ENCODE results near the gene PRKCA.

Gene PRKCA

DNA sequence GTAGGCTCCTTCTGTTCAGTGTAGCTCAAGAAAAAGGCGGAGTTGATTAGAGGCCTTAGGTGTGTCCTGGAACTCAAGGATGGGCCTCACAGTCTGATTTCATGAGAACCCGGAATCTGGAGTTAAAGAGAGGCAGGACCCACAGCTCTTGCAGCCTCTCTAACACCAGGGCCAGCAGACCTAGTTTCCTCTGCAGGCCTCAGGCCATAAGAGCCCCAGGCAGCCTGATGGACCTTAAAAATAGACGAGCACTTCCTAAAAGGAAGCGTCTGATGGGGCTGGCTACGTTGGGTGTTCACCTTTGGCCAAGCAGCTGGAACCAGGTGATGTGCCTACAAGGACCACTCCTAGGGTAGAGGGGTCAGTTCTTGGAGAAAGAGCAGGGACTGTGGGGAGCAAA, 540.1 kb downstream of the PRKCA start:
- H4K8ac ChIP-seq (ENCODE audit: low read depth, low read length) = no peak overlapping the region
- no peak overlapping the region for H3K4me3 ChIP-seq (ENCODE audit: low read depth, low read length)
- no peak overlapping the region for H4K12ac ChIP-seq (ENCODE audit: low read depth, low read length)
- H3K4me2 ChIP-seq (ENCODE audit: low read length) = no peak overlapping the region
- H3K9me3 ChIP-seq (ENCODE audit: insufficient read depth, low read depth, low read length) = peaks cover 9% of the 10 kb centered on the region
- H2BK5ac ChIP-seq (ENCODE audit: low read depth, low read length, poor library complexity) = no peak overlapping the region
- no peak for DNase-seq
- H3K27ac ChIP-seq (ENCODE audit: low read depth, low read length) = no peak overlapping the region
- no peaks in the 10 kb centered on the region for H3K79me1 ChIP-seq (ENCODE audit: low read length)
- H2AK5ac ChIP-seq (ENCODE audit: low read length) = no peak overlapping the region
- no peak overlapping the region for H2AFZ ChIP-seq (ENCODE audit: insufficient read depth, low read length, poor library complexity)
- no peak overlapping the region for H3K23ac ChIP-seq (ENCODE audit: low read length)
- no peak overlapping the region for H2BK12ac ChIP-seq (ENCODE audit: low read length)
- no peaks in the 10 kb centered on the region for H3K27me3 ChIP-seq (ENCODE audit: insufficient read depth, low read length)
- H3K36me3 ChIP-seq (ENCODE audit: control insufficient read depth in 1 of 2, insufficient read depth in 2 of 2, low read length in 2 of 2) = no peaks in the 10 kb centered on the region
- no CpG with 5 or more reads among the region's 5 CpGs for WGBS (ENCODE audit: extremely low coverage, insufficient coverage, insufficient read length)
- no peaks in the 10 kb centered on the region for H3K79me2 ChIP-seq (ENCODE audit: control insufficient read depth, insufficient read depth, low read length, poor library complexity)
- no peak overlapping the region for H3K4ac ChIP-seq (ENCODE audit: low read depth, low read length)
- H2BK120ac ChIP-seq (ENCODE audit: insufficient read depth, low read length, poor library complexity) = no peak overlapping the region
- H3K14ac ChIP-seq (ENCODE audit: low read length) = no peak overlapping the region
- no peak overlapping the region for H3K18ac ChIP-seq (ENCODE audit: low read length)
- no peak overlapping the region for H3K9ac ChIP-seq (ENCODE audit: low read length)
- H3K4me1 ChIP-seq (ENCODE audit: control insufficient read depth in 1 of 2, insufficient read depth in 2 of 2, low read length in 2 of 2) = no peaks in the 10 kb centered on the region
- no peak overlapping the region for H4K91ac ChIP-seq (ENCODE audit: low read depth, low read length)

DNA sequence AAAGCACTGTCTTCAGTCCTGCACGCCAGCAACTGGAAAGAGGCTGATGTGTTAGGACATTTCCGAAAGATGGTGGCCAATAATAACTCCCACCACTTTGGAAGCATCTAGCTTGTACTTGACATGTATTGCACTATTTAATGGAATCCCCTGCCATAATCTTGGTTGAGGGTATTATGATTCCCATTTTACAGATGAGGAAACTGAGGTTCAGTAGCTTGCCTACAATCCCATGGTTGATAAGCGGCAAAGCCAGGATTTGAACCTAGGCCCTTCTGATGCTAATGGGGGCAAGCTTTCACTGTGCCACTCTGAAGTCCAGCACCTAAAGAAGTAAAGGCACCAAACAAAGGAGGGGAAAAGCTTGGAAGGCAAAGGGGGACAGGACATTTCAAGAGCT, 540.5 kb downstream of the PRKCA start:
- DNase-seq = no peak
- Histone ChIP-seq H3K9ac (ENCODE audit: low read length) (no peak overlapping the region), H2BK120ac (ENCODE audit: insufficient read depth, low read length, poor library complexity) (no peak overlapping the region), H2AFZ (ENCODE audit: insufficient read depth, low read length, poor library complexity) (no peak overlapping the region), H3K79me1 (ENCODE audit: low read length) (no peaks in the 10 kb centered on the region), H3K14ac (ENCODE audit: low read length) (no peak overlapping the region), H4K8ac (ENCODE audit: low read depth, low read length) (no peak overlapping the region), H3K4me2 (ENCODE audit: low read length) (no peak overlapping the region), H3K36me3 (ENCODE audit: control insufficient read depth in 1 of 2, insufficient read depth in 2 of 2, low read length in 2 of 2) (no peaks in the 10 kb centered on the region), H3K9me3 (ENCODE audit: insufficient read depth, low read depth, low read length) (peaks cover 13% of the 10 kb centered on the region), H2BK5ac (ENCODE audit: low read depth, low read length, poor library complexity) (no peak overlapping the region), H2BK12ac (ENCODE audit: low read length) (no peak overlapping the region), H4K91ac (ENCODE audit: low read depth, low read length) (no peak overlapping the region), H3K4ac (ENCODE audit: low read depth, low read length) (no peak overlapping the region), H3K4me1 (ENCODE audit: control insufficient read depth in 1 of 2, insufficient read depth in 2 of 2, low read length in 2 of 2) (no peaks in the 10 kb centered on the region), H2AK5ac (ENCODE audit: low read length) (no peak overlapping the region), H3K27me3 (ENCODE audit: insufficient read depth, low read length) (no peaks in the 10 kb centered on the region), H3K79me2 (ENCODE audit: control insufficient read depth, insufficient read depth, low read length, poor library complexity) (no peaks in the 10 kb centered on the region), H3K27ac (ENCODE audit: low read depth, low read length) (no peak overlapping the region), H4K12ac (ENCODE audit: low read depth, low read length) (no peak overlapping the region), H3K23ac (ENCODE audit: low read length) (no peak overlapping the region), H3K4me3 (ENCODE audit: low read depth, low read length) (no peak overlapping the region), H3K18ac (ENCODE audit: low read length) (no peak overlapping the region)
- WGBS (ENCODE audit: extremely low coverage, insufficient coverage, insufficient read length) = no CpG with 5 or more reads among the region's 3 CpGs

DNA sequence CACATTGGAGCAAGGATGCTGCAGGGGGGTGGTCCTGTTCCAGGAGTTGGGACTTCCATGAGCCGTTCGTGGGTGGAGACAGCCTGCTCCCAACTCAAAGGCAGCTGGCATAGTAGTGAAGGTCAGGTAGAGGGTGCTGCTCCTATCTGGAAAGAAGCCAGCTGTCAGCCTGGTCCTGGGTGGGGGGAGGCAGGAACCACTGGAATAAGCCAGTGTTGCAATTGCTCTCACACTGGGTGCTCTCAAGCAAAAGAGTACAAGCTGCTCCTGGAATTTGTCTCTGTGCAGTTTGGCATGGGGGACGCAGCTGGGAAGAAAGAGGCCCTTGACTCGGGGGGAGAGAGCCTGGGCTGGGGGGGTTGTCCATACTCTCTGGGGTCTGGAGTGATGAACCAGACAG, 541.2 kb downstream of the PRKCA start:
- Histone ChIP-seq H3K23ac (ENCODE audit: low read length) (no peak overlapping the region), H4K8ac (ENCODE audit: low read depth, low read length) (no peak overlapping the region), H3K4me1 (ENCODE audit: control insufficient read depth in 1 of 2, insufficient read depth in 2 of 2, low read length in 2 of 2) (no peaks in the 10 kb centered on the region), H3K27ac (ENCODE audit: low read depth, low read length) (no peak overlapping the region), H3K4me2 (ENCODE audit: low read length) (no peak overlapping the region), H2BK5ac (ENCODE audit: low read depth, low read length, poor library complexity) (no peak overlapping the region), H4K91ac (ENCODE audit: low read depth, low read length) (no peak overlapping the region), H4K12ac (ENCODE audit: low read depth, low read length) (no peak overlapping the region), H3K79me1 (ENCODE audit: low read length) (no peaks in the 10 kb centered on the region), H3K14ac (ENCODE audit: low read length) (no peak overlapping the region), H3K4me3 (ENCODE audit: low read depth, low read length) (no peak overlapping the region), H3K4ac (ENCODE audit: low read depth, low read length) (no peak overlapping the region), H3K9me3 (ENCODE audit: insufficient read depth, low read depth, low read length) (peaks cover 16% of the 10 kb centered on the region), H3K18ac (ENCODE audit: low read length) (no peak overlapping the region), H2AFZ (ENCODE audit: insufficient read depth, low read length, poor library complexity) (no peak overlapping the region), H3K36me3 (ENCODE audit: control insufficient read depth in 1 of 2, insufficient read depth in 2 of 2, low read length in 2 of 2) (no peaks in the 10 kb centered on the region), H3K9ac (ENCODE audit: low read length) (peak overlapping the region; percentile 28), H2AK5ac (ENCODE audit: low read length) (no peak overlapping the region), H3K27me3 (ENCODE audit: insufficient read depth, low read length) (no peaks in the 10 kb centered on the region), H2BK120ac (ENCODE audit: insufficient read depth, low read length, poor library complexity) (no peak overlapping the region), H2BK12ac (ENCODE audit: low read length) (no peak overlapping the region), H3K79me2 (ENCODE audit: control insufficient read depth, insufficient read depth, low read length, poor library complexity) (no peaks in the 10 kb centered on the region)
- DNase-seq = no peak
- no CpG with 5 or more reads among the region's 4 CpGs for WGBS (ENCODE audit: extremely low coverage, insufficient coverage, insufficient read length)

DNA sequence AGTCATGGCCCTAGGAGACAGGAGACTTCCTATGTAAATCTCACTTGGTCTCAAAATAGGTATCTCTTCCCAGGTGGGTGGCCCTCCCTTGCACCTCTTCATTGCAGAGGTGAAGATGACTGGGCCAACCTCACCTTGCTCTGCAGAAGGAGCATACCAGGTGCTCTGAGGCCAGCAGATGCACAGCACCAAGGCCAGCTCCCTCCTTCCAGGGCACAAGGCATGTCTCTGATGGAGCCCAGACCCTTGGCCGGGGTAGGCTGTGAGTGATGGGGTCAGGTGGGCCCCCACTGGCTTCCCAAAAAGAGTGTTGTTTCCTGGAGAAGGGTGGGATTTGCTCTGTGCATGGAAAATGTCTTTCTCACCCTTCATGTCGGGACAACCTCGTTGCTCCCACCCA, 545.3 kb downstream of the PRKCA start:
- no peak overlapping the region for H2AFZ ChIP-seq (ENCODE audit: insufficient read depth, low read length, poor library complexity)
- H4K8ac ChIP-seq (ENCODE audit: low read depth, low read length) = no peak overlapping the region
- no peaks in the 10 kb centered on the region for H3K36me3 ChIP-seq (ENCODE audit: control insufficient read depth in 1 of 2, insufficient read depth in 2 of 2, low read length in 2 of 2)
- H3K9ac ChIP-seq (ENCODE audit: low read length) = no peak overlapping the region
- WGBS (ENCODE audit: extremely low coverage, insufficient coverage, insufficient read length) = no CpG with 5 or more reads among the region's 3 CpGs
- no peak overlapping the region for H2BK12ac ChIP-seq (ENCODE audit: low read length)
- H3K14ac ChIP-seq (ENCODE audit: low read length) = no peak overlapping the region
- peaks cover 16% of the 10 kb centered on the region for H3K9me3 ChIP-seq (ENCODE audit: insufficient read depth, low read depth, low read length)
- H3K4ac ChIP-seq (ENCODE audit: low read depth, low read length) = no peak overlapping the region
- no peak overlapping the region for H2BK5ac ChIP-seq (ENCODE audit: low read depth, low read length, poor library complexity)
- DNase-seq = no peak
- no peak overlapping the region for H4K12ac ChIP-seq (ENCODE audit: low read depth, low read length)
- H2AK5ac ChIP-seq (ENCODE audit: low read length) = no peak overlapping the region
- H3K23ac ChIP-seq (ENCODE audit: low read length) = no peak overlapping the region
- no peak overlapping the region for H3K4me3 ChIP-seq (ENCODE audit: low read depth, low read length)
- no peak overlapping the region for H2BK120ac ChIP-seq (ENCODE audit: insufficient read depth, low read length, poor library complexity)
- H3K27me3 ChIP-seq (ENCODE audit: insufficient read depth, low read length) = no peaks in the 10 kb centered on the region
- H4K91ac ChIP-seq (ENCODE audit: low read depth, low read length) = no peak overlapping the region
- no peaks in the 10 kb centered on the region for H3K4me1 ChIP-seq (ENCODE audit: control insufficient read depth in 1 of 2, insufficient read depth in 2 of 2, low read length in 2 of 2)
- H3K79me2 ChIP-seq (ENCODE audit: control insufficient read depth, insufficient read depth, low read length, poor library complexity) = no peaks in the 10 kb centered on the region
- H3K18ac ChIP-seq (ENCODE audit: low read length) = no peak overlapping the region
- H3K4me2 ChIP-seq (ENCODE audit: low read length) = no peak overlapping the region
- no peak overlapping the region for H3K27ac ChIP-seq (ENCODE audit: low read depth, low read length)
- H3K79me1 ChIP-seq (ENCODE audit: low read length) = no peaks in the 10 kb centered on the region

Measured in trophoblast cell (in vitro differentiated cells and primary cell).